HepG2 (cell line): ENCODE results near the gene CFTR. TPM values are rescaled to one million over a fixed set of nuclear protein-coding genes. Genes with fewer than 3 reads are reported as not detected.

Experiments used
- ATAC-seq: fragments of 200-7000 bp; cut with Tn5 transposase; 3 replicates; pipeline ENCODE4 v1.9.1; 2020; ENCODE audit warnings: mild to moderate bottlenecking, moderate library complexity
- BruUV-seq: library from RNA; stranded (reverse); fragments of 400-500 nt; replicated peaks from 2 replicates; lab custom pipeline; 2021; lab: Mats Ljungman, UMichigan
- CTCF ChIA-PET: fragments of 300-600 bp; formaldehyde crosslinking; extraction: SDS; loops from one replicate; lab custom pipeline; 2021; ENCODE audit warnings: low total read pairs, inconsistent platforms, low intra/inter-chr PET ratio; lab: Yijun Ruan, JAX
- POLR2A ChIA-PET: fragments of 350-600 bp; sonication (Branson Sonifier 250); formaldehyde crosslinking; loops from one replicate; lab custom pipeline; 2020; ENCODE audit warnings: antibody characterized with exemption, inconsistent platforms; lab: Yijun Ruan, JAX
- DNase-seq: peaks from one replicate; pipeline ENCODE4 v3.0.0-alpha.2; 2015; ENCODE audit warnings: low spot score
- FAIRE-seq: peaks from 3 replicates; lab custom pipeline; 2011; peaks lifted over from hg19 to GRCh38; lab: Jason Lieb, UNC
- H2AFZ ChIP-seq: one replicate; pipeline ENCODE4 v1.6.1; 2011; ENCODE audit warnings: low read length, inconsistent platforms
- H3K27ac ChIP-seq: fragments of 300-600 bp; 3 replicates; pipeline ENCODE4 v1.8.0; 2011; ENCODE audit warnings: mixed run types, mild to moderate bottlenecking, mixed read lengths, low read length, inconsistent platforms; ENCODE audit not compliant: insufficient read depth; ENCODE audit errors: extremely low read length
- H3K27me3 ChIP-seq, 2 experiments: fragments of 200-600 bp in 1 of 2; 2 replicates in 1 of 2; 3 replicates in 1 of 2; pipeline versions ENCODE4 v1.6.0 to v1.8.0; 2011; ENCODE audit warnings: low read length in 2 of 2, mild to moderate bottlenecking in 2 of 2, moderate library complexity in 2 of 2, inconsistent platforms in 1 of 2; ENCODE audit not compliant: insufficient read depth in 2 of 2, control insufficient read depth in 1 of 2
- H3K36me3 ChIP-seq, 2 experiments: fragments of 200-600 bp in 1 of 2; replicated peaks in 1 of 2; 2 replicates in 1 of 2; 3 replicates in 1 of 2; pipeline versions ENCODE4 v1.5.1 to v1.8.0; 2011; ENCODE audit warnings: low read length in 2 of 2, inconsistent platforms in 1 of 2; ENCODE audit not compliant: insufficient read depth in 2 of 2, control insufficient read depth in 1 of 2
- H3K4me1 ChIP-seq: 2 replicates; pipeline ENCODE4 v1.5.1; 2012; ENCODE audit warnings: low read length, inconsistent platforms; ENCODE audit not compliant: insufficient read depth
- H3K4me2 ChIP-seq: 2 replicates; pipeline ENCODE4 v1.6.0; 2011; ENCODE audit warnings: low read depth, low read length, inconsistent platforms
- H3K4me3 ChIP-seq, 3 experiments: fragments of 200-600 bp in 1 of 3; sonication (generic), shearing (Covaris generic) in 1 of 3; replicated peaks in 1 of 3; 2 replicates each; pipeline ENCODE4 v1.5.1; 2011 to 2016; ENCODE audit warnings: low read length in 3 of 3, inconsistent platforms in 2 of 3, low read depth in 2 of 3, mild to moderate bottlenecking in 2 of 3, control low read depth in 1 of 3, mixed read lengths in 1 of 3; ENCODE audit not compliant: insufficient read depth in 1 of 3
- H3K79me2 ChIP-seq: one replicate; pipeline ENCODE4 v1.6.1; 2011; ENCODE audit warnings: low read length, inconsistent platforms; ENCODE audit not compliant: insufficient read depth
- H3K9ac ChIP-seq: 2 replicates; pipeline ENCODE4 v1.6.0; 2011; ENCODE audit warnings: mild to moderate bottlenecking, low read depth, low read length, inconsistent platforms; ENCODE audit not compliant: insufficient read depth
- H3K9me3 ChIP-seq: 2 replicates; pipeline ENCODE4 v1.5.1; 2012; ENCODE audit warnings: mild to moderate bottlenecking, low read length
- H4K20me1 ChIP-seq: 2 replicates; pipeline ENCODE4 v1.6.0; 2011; ENCODE audit warnings: inconsistent platforms, mild to moderate bottlenecking, low read length, moderate library complexity; ENCODE audit not compliant: insufficient read depth
- KDM5B ChIP-seq: sonication (generic); formaldehyde crosslinking; IDR thresholded peaks from 2 replicates; pipeline ENCODE4 v1.4.0; 2020; ENCODE audit warnings: missing genetic modification reagents, mild to moderate bottlenecking, borderline replicate concordance
- KLF11 ChIP-seq: IDR thresholded peaks from 2 replicates; pipeline ENCODE4 v1.6.1; 2016; ENCODE audit warnings: missing compliant biosample characterization
- LRRFIP1 ChIP-seq: sonication (generic); formaldehyde crosslinking; conservative IDR thresholded peaks from 2 replicates; pipeline ENCODE4 v1.4.0; 2020; ENCODE audit warnings: missing genetic modification reagents
- NFATC3 ChIP-seq: sonication (generic); formaldehyde crosslinking; IDR thresholded peaks from 2 replicates; pipeline ENCODE4 v1.5.1; 2020; ENCODE audit warnings: mild to moderate bottlenecking, missing genetic modification reagents
- NFE2L2 ChIP-seq: fragments of 150-350 bp; IDR thresholded peaks from 2 replicates; pipeline ENCODE4 v1.6.1; 2014; ENCODE audit warnings: low read length
- PCBP2 ChIP-seq: fragments of 200-400 bp; formaldehyde crosslinking; optimal IDR thresholded peaks from 2 replicates; pipeline ENCODE3; 2018; ENCODE audit warnings: low read length, low read depth; ENCODE audit not compliant: poor library complexity, severe bottlenecking
- POLR2A ChIP-seq, 2 experiments: IDR thresholded peaks; 2 replicates each; pipeline ENCODE4 v1.6.1; 2011; ENCODE audit warnings: low read depth in 2 of 2, low read length in 2 of 2, mild to moderate bottlenecking in 1 of 2, moderate library complexity in 1 of 2; ENCODE audit not compliant: insufficient read depth in 1 of 2
- RFXAP ChIP-seq: sonication (generic); formaldehyde crosslinking; IDR thresholded peaks from 2 replicates; pipeline ENCODE4 v1.4.0; 2020; ENCODE audit warnings: missing genetic modification reagents, borderline replicate concordance
- SAFB2 ChIP-seq: sonication (generic); formaldehyde crosslinking; IDR thresholded peaks from 2 replicates; pipeline ENCODE4 v1.5.1; 2020; ENCODE audit warnings: missing genetic modification reagents, low read depth, mild to moderate bottlenecking, borderline replicate concordance
- SP2 ChIP-seq: sonication (generic); formaldehyde crosslinking; IDR thresholded peaks from 2 replicates; pipeline ENCODE4 v1.5.1; 2020; ENCODE audit warnings: mild to moderate bottlenecking, missing genetic modification reagents
- TMF1 ChIP-seq: sonication (generic); formaldehyde crosslinking; IDR thresholded peaks from 2 replicates; pipeline ENCODE4 v1.8.1; 2022; ENCODE audit warnings: low read depth, missing genetic modification reagents
- ZFP1 ChIP-seq: IDR thresholded peaks from 2 replicates; pipeline ENCODE4 v1.6.1; 2016
- ZNF484 ChIP-seq: sonication (generic); formaldehyde crosslinking; IDR thresholded peaks from 2 replicates; pipeline ENCODE4 v1.5.1; 2020; ENCODE audit warnings: mild to moderate bottlenecking, low read depth, missing genetic modification reagents, borderline replicate concordance
- ZNF563 ChIP-seq: sonication (generic); formaldehyde crosslinking; IDR thresholded peaks from 2 replicates; pipeline ENCODE4 v1.8.0; 2022; ENCODE audit warnings: mild to moderate bottlenecking, moderate library complexity, missing genetic modification reagents
- ZNF572 ChIP-seq: sonication (generic); formaldehyde crosslinking; IDR thresholded peaks from 2 replicates; pipeline ENCODE4 v1.5.1; 2020; ENCODE audit warnings: mild to moderate bottlenecking, missing genetic modification reagents
- ZNF713 ChIP-seq: sonication (generic); formaldehyde crosslinking; IDR thresholded peaks from 2 replicates; pipeline ENCODE4 v1.4.0; 2020; ENCODE audit warnings: mild to moderate bottlenecking, missing genetic modification reagents
- ZNF784 ChIP-seq: sonication (generic); formaldehyde crosslinking; IDR thresholded peaks from 2 replicates; pipeline ENCODE4 v1.5.1; 2020; ENCODE audit warnings: missing genetic modification reagents, mild to moderate bottlenecking, borderline replicate concordance
- ZSCAN22 ChIP-seq: sonication (generic); formaldehyde crosslinking; IDR thresholded peaks from 2 replicates; pipeline ENCODE4 v1.4.0; 2020; ENCODE audit warnings: mild to moderate bottlenecking, missing genetic modification reagents
- WGBS: methylation state at CpG from one replicate; pipeline ENCODE4 v1.1.6; 2017; ENCODE audit warnings: low lambda C conversion rate; 5-methylcytosine and 5-hydroxymethylcytosine counted together
- in situ Hi-C: cut with HindIII; loops from 2 replicates; pipeline ENCODE4 v1.10.0; 2017; ENCODE audit warnings: low pct_unique_long_range_greater_than_20kb; ENCODE audit not compliant: extremely low pct_ligation_motif_present
- intact Hi-C: fragments of 100-400 bp; cut with micrococcal nuclease; formaldehyde crosslinking; loops from one replicate; pipeline ENCODE4 v1.10.0; 2022; ENCODE audit not compliant: unreplicated experiment
- polyA plus RNA-seq, 8 experiments: library from polyadenylated mRNA; depleted of rRNA in 3 of 8; stranded (reverse) in 7 of 8; unstranded in 1 of 8; fragments of >200 nt; fragmentation: Illumina TruSeq in 4 of 8; extraction: Trizol in 4 of 8; gene quantifications; 2 replicates each; pipeline versions ENCODE4 v1.2.1 to v1.2.3, GENCODE V29; 2011 to 2016; ENCODE audit warnings: low read depth in 4 of 8, missing spikeins in 1 of 8, mixed read lengths in 1 of 8; ENCODE audit not compliant: insufficient read depth in 1 of 8
- total RNA-seq, 5 experiments: library from RNA; depleted of rRNA; stranded (reverse); fragments of >200 nt; fragmentation: Illumina TruSeq; extraction: Trizol; gene quantifications; 2 replicates each; pipeline ENCODE4 v1.2.3, GENCODE V29; 2016; ENCODE audit warnings: low read depth in 1 of 5
- TF ChIP-seq, protein P1 (sequence below): sonication (generic); formaldehyde crosslinking; IDR thresholded peaks from 2 replicates; pipeline ENCODE4 v1.4.0; 2020; ENCODE audit warnings: mild to moderate bottlenecking, missing genetic modification reagents, borderline replicate concordance
- TF ChIP-seq, protein P2 (sequence below): sonication (generic); formaldehyde crosslinking; IDR thresholded peaks from 2 replicates; pipeline ENCODE4 v1.8.1; 2023; ENCODE audit warnings: mild to moderate bottlenecking, moderate library complexity, missing genetic modification reagents

The CFTR gene
- total and polyA plus RNA-seq, 2 of the 13 experiments (the other 11 are each of a cell fraction or from before 2014, with no cell fraction given): not detected

DNA sequence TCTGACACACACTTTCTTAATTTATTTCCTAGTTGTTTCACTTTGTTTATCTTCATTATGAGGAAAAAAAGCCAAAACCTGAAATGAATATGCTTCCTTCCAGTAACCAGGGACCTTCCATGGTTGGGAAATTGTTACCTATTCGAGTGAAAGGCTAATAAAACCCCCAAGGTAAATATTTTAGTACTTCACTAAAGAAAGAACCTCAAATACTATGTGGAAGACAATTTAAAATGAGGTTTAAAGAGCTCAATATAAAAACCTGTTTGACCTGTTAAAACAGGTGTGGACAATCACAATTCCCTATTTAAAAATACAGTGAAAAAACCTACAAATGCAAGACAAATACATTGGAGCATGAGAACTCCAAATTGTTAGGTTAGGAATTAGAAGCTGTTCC lies 192.6 kb downstream of the CFTR start (continued):
- TF ChIP-seq SP2 (no peak), LRRFIP1 (CRISPR knock-in tag) (no peak), KDM5B (CRISPR knock-in tag) (no peak), ZFP1 (CRISPR knock-in tag) (no peak), POLR2A (IDR thresholded peaks at IDR 0.05; ENCODE audit: insufficient read depth in 1 of 2, low read depth in 2 of 2, low read length in 2 of 2) (no peak), NFATC3 (CRISPR knock-in tag) (no peak)

GRCh38 chr7:117673367-117673766 lies 193.5 kb downstream of the CFTR start:
- POLR2A ChIA-PET: no interaction called here
- DNase-seq (no peak), ATAC-seq (no peak), FAIRE-seq (no peak)
- Histone ChIP-seq H3K27me3 (peaks cover 0 to 6% of the 10 kb centered on the region in 2 experiments; a peak in 1 of 5 replicates), H3K9me3 (no peaks in the 10 kb centered on the region), H3K4me2 (no peak overlapping the region), H4K20me1 (no peaks in the 10 kb centered on the region), H3K9ac (no peak overlapping the region), H3K79me2 (no peaks in the 10 kb centered on the region), H3K36me3 (no peaks in the 10 kb centered on the region), H3K4me1 (no peaks in the 10 kb centered on the region), H2AFZ (no peak overlapping the region), H3K4me3 (no peak overlapping the region), H3K27ac (no peak overlapping the region)
- 39% methylated on average over 14 of the region's 14 CpGs for WGBS
- in situ Hi-C loops: no loop called here
- intact Hi-C loops: no loop called here
- no TSS peak for BruUV-seq
- CTCF ChIA-PET: no interaction called here
- TF ChIP-seq SAFB2 (CRISPR knock-in tag): no peak
- TF ChIP-seq, protein P1, sequence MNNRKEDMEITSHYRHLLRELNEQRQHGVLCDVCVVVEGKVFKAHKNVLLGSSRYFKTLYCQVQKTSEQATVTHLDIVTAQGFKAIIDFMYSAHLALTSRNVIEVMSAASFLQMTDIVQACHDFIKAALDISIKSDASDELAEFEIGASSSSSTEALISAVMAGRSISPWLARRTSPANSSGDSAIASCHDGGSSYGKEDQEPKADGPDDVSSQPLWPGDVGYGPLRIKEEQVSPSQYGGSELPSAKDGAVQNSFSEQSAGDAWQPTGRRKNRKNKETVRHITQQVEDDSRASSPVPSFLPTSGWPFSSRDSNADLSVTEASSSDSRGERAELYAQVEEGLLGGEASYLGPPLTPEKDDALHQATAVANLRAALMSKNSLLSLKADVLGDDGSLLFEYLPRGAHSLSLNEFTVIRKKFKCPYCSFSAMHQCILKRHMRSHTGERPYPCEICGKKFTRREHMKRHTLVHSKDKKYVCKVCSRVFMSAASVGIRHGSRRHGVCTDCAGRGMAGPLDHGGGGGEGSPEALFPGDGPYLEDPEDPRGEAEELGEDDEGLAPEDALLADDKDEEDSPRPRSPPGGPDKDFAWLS: no peak
- TF ChIP-seq ZNF484 (CRISPR knock-in tag): no peak
- TF ChIP-seq ZSCAN22 (CRISPR knock-in tag): no peak
- no peak for TF ChIP-seq PCBP2
- no peak for TF ChIP-seq ZNF713 (CRISPR knock-in tag)
- TF ChIP-seq ZNF572 (CRISPR knock-in tag): no peak
- no peak for TF ChIP-seq ZNF563 (CRISPR knock-in tag)
- no peak for TF ChIP-seq NFE2L2
- no peak for TF ChIP-seq KLF11
- no peak for TF ChIP-seq TMF1 (CRISPR knock-in tag)
- TF ChIP-seq, protein P2, sequence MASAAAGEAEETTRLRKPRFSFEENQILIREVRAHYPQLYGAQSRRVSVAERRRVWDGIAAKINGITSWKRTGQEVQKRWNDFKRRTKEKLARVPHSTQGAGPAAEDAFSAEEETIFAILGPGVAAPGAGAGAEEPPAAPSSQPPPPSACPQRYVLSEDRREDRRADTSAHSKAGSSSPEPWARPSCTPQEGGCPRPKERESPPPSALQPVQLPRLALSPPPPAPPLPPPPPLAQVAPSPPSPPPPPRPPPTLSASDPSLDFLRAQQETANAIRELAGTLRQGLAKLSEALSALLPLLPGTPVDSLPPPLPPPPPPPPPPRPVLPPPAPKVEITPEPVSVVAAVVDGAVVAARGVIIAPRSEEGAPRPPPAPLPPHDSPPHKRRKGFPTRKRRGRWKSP (CRISPR knock-in tag): no peak
- TF ChIP-seq RFXAP (CRISPR knock-in tag): no peak
- TF ChIP-seq ZNF784 (CRISPR knock-in tag): no peak
